ENCODE data around the gene ACSM3. TPM values are rescaled to one million over a fixed set of nuclear protein-coding genes. Genes with fewer than 3 reads are reported as not detected.

Gene ACSM3
- total and polyA plus RNA-seq, 9 of the 15 experiments (the other 6 are each of a cell fraction or from before 2014, with no cell fraction given) = 112 to 420 (median 182) TPM

DNA sequence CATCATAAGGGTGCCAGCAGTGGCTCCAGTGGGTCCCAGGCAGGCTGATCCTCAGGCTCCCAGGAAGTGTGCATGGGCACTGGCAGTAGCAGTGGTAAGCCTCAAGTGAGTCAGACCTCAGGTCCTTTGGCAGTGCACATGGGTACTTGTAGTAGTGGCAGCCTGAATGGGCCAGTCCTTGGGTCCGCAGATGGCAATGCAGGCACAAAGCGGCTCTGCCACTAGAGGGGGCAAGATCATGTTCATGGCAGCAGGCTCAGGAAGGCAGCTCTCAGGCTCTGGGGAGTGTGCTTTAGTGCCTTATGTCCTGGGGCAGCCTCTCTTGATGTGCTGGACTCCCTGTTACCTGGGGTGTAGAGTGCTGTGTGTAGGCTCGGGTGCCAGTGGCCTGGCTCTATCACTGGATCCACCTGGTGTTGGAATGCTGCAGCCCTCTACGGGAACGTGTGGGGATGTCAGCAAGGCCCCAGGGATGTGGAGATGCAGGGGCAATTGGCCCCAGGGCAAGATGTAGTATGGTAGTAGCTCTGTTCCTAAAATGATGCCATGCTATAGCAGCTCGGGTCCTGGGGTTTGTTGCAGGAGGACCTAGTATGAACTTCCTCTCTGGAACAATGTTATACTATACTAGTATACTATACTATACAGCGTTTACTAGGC, 11.0 kb downstream of the ACSM3 start:
- H3K27ac ChIP-seq (ENCODE audit: extremely low read depth, low read depth, low read length) = no peak overlapping the region
- no peaks in the 10 kb centered on the region for H4K20me1 ChIP-seq (replicated peaks; ENCODE audit: control insufficient read depth, insufficient read depth, low read length)
- ChIA-PET POLR2A (interaction anchor here (1.2 kb wide), 1 partner anchor 17 kb away, joined by 3 read pairs; no protein-coding TSS in a partner anchor), CTCF (ENCODE audit: low intra/inter-chr PET ratio) (interaction anchor here (0.6 kb wide), 2 partner anchors 34 to 414 kb away, joined by 3 read pairs; no protein-coding TSS in a partner anchor)
- H3K36me3 ChIP-seq (ENCODE audit: control insufficient read depth, insufficient read depth, low read length) = peaks cover 60% of the 10 kb centered on the region; the same call in 2 of the 3 replicates
- H3K4me2 ChIP-seq (ENCODE audit: insufficient read depth, low read length) = no peak overlapping the region
- in situ Hi-C loops (cut with MboI) (no loop called here), intact Hi-C loops (cut with micrococcal nuclease) (loop anchor here (5.0 kb wide), 1 partner anchor 33 kb away; the partner anchor contains the start of gene THUMPD1)
- H3K9me1 ChIP-seq (ENCODE audit: control insufficient read depth, insufficient read depth, low read length) = no peaks in the 10 kb centered on the region
- FAIRE-seq (peak; percentile 83), ATAC-seq (peak; percentile 97), DNase-seq (ENCODE audit: extremely low read depth in 1 of 4, low spot score in 3 of 4) (peak; percentile 54 to 73 (median 56))
- peaks cover 26% of the 10 kb centered on the region; the same call in 2 of the 3 replicates for H3K79me2 ChIP-seq (ENCODE audit: control insufficient read depth, insufficient read depth, low read length)
- no peaks in the 10 kb centered on the region for H3K9me3 ChIP-seq (replicated peaks; ENCODE audit: control insufficient read depth, insufficient read depth, low read depth, low read length)
- WGBS (ENCODE audit: insufficient coverage, low coverage, missing lambda C conversion rate) = 66% methylated on average over 7 of the region's 7 CpGs
- no peak overlapping the region for H3K4me3 ChIP-seq
- peak overlapping the region in 1 of 2 experiments; percentile 15; a peak in 1 of 4 replicates for H3K9ac ChIP-seq (ENCODE audit: insufficient read depth in 1 of 2, low read depth in 2 of 2, low read length in 2 of 2)
- BruUV-seq (replicated peaks) = no TSS peak
- no peaks in the 10 kb centered on the region for H3K27me3 ChIP-seq (ENCODE audit: control insufficient read depth in 2 of 2, insufficient read depth in 2 of 2, low read length in 2 of 2)
- H2AFZ ChIP-seq (ENCODE audit: low read depth, low read length) = 0 out of 2 replicates have a peak overlapping the region, but pooled peaks have one; percentile 1
- H3K4me1 ChIP-seq (replicated peaks in 1 of 2; ENCODE audit: control insufficient read depth in 2 of 2, insufficient read depth in 2 of 2, low read length in 2 of 2) = peaks cover 0 to 5% of the 10 kb centered on the region in 2 experiments; a peak in 2 of 5 replicates
- TF ChIP-seq CBFA2T2 (conservative IDR thresholded peaks at IDR 0.05) = no peak
- no peak for TF ChIP-seq PURB (CRISPR knock-in tag; IDR thresholded peaks at IDR 0.05; ENCODE audit: low read depth)
- TF ChIP-seq, protein P1, sequence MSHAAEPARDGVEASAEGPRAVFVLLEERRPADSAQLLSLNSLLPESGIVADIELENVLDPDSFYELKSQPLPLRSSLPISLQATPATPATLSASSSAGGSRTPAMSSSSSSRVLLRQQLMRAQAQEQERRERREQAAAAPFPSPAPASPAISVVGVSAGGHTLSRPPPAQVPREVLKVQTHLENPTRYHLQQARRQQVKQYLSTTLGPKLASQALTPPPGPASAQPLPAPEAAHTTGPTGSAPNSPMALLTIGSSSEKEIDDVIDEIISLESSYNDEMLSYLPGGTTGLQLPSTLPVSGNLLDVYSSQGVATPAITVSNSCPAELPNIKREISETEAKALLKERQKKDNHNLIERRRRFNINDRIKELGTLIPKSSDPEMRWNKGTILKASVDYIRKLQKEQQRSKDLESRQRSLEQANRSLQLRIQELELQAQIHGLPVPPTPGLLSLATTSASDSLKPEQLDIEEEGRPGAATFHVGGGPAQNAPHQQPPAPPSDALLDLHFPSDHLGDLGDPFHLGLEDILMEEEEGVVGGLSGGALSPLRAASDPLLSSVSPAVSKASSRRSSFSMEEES (CRISPR knock-in tag; IDR thresholded peaks at IDR 0.05) = no peak
- TF ChIP-seq ZBTB7A (IDR thresholded peaks at IDR 0.05; ENCODE audit: borderline replicate concordance, control insufficient read depth, low read depth, low read length) = no peak
- TF ChIP-seq CBX5 (IDR thresholded peaks at IDR 0.05; ENCODE audit: borderline replicate concordance, low read depth) = peak; percentile 11; the same call in 1 of the 2 replicates
- TF ChIP-seq KHSRP (IDR thresholded peaks at IDR 0.05) = no peak
- TF ChIP-seq ZNF347 (CRISPR knock-in tag; IDR thresholded peaks at IDR 0.05; ENCODE audit: low read depth) = no peak
- TF ChIP-seq RBM15 (IDR thresholded peaks at IDR 0.05; ENCODE audit: insufficient read depth, low read length) = no peak
- TF ChIP-seq, protein P2, sequence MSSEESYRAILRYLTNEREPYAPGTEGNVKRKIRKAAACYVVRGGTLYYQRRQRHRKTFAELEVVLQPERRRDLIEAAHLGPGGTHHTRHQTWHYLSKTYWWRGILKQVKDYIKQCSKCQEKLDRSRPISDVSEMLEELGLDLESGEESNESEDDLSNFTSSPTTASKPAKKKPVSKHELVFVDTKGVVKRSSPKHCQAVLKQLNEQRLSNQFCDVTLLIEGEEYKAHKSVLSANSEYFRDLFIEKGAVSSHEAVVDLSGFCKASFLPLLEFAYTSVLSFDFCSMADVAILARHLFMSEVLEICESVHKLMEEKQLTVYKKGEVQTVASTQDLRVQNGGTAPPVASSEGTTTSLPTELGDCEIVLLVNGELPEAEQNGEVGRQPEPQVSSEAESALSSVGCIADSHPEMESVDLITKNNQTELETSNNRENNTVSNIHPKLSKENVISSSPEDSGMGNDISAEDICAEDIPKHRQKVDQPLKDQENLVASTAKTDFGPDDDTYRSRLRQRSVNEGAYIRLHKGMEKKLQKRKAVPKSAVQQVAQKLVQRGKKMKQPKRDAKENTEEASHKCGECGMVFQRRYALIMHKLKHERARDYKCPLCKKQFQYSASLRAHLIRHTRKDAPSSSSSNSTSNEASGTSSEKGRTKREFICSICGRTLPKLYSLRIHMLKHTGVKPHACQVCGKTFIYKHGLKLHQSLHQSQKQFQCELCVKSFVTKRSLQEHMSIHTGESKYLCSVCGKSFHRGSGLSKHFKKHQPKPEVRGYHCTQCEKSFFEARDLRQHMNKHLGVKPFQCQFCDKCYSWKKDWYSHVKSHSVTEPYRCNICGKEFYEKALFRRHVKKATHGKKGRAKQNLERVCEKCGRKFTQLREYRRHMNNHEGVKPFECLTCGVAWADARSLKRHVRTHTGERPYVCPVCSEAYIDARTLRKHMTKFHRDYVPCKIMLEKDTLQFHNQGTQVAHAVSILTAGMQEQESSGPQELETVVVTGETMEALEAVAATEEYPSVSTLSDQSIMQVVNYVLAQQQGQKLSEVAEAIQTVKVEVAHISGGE (CRISPR knock-in tag; IDR thresholded peaks at IDR 0.05) = no peak
- TF ChIP-seq, protein P3, sequence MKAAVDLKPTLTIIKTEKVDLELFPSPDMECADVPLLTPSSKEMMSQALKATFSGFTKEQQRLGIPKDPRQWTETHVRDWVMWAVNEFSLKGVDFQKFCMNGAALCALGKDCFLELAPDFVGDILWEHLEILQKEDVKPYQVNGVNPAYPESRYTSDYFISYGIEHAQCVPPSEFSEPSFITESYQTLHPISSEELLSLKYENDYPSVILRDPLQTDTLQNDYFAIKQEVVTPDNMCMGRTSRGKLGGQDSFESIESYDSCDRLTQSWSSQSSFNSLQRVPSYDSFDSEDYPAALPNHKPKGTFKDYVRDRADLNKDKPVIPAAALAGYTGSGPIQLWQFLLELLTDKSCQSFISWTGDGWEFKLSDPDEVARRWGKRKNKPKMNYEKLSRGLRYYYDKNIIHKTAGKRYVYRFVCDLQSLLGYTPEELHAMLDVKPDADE (conservative IDR thresholded peaks at IDR 0.05; ENCODE audit: control insufficient read depth, low read depth, low read length) = 0 out of 2 replicates have a peak, but pooled peaks have one; percentile 25
- TF ChIP-seq ILK (tag; IDR thresholded peaks at IDR 0.05; ENCODE audit: borderline replicate concordance, low read depth) = no peak
- TF ChIP-seq, protein P4, sequence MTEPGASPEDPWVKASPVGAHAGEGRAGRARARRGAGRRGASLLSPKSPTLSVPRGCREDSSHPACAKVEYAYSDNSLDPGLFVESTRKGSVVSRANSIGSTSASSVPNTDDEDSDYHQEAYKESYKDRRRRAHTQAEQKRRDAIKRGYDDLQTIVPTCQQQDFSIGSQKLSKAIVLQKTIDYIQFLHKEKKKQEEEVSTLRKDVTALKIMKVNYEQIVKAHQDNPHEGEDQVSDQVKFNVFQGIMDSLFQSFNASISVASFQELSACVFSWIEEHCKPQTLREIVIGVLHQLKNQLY (CRISPR knock-in tag; conservative IDR thresholded peaks at IDR 0.05) = no peak

Data from K562 (cell line).